Small intestine (tissue), 7 donors: Measurements from ENCODE around the gene DVL3. TPM values are rescaled to one million over a fixed set of nuclear protein-coding genes. Genes with fewer than 3 reads are reported as not detected.

Source experiments
- DNase-seq, 2 donors: peaks; one replicate each; pipeline versions ENCODE4 v3.0.0 to v3.0.0-alpha.2; 2013
- FAIRE-seq: peaks from 2 replicates; lab custom pipeline; 2012; peaks lifted over from hg19 to GRCh38; lab: Jason Lieb, UNC
- H3K27ac ChIP-seq, 3 donors: one replicate each; pipeline ENCODE4 v1.5.1; 2013; ENCODE audit warnings: low read length in 2 of 3, mild to moderate bottlenecking in 2 of 3, control low read depth in 1 of 3, inconsistent platforms in 1 of 3, low read depth in 1 of 3, moderate library complexity in 1 of 3
- H3K27me3 ChIP-seq, 3 donors: one replicate each; pipeline ENCODE4 v1.6.1; 2013; ENCODE audit warnings: low read length in 3 of 3, inconsistent platforms in 1 of 3; ENCODE audit not compliant: control insufficient read depth in 3 of 3, insufficient read depth in 3 of 3
- H3K36me3 ChIP-seq, 3 donors: one replicate each; pipeline ENCODE4 v1.6.1; 2013; ENCODE audit warnings: low read length in 3 of 3, inconsistent platforms in 1 of 3, low read depth in 1 of 3, mild to moderate bottlenecking in 1 of 3, moderate library complexity in 1 of 3; ENCODE audit not compliant: control insufficient read depth in 3 of 3, insufficient read depth in 2 of 3
- H3K4me1 ChIP-seq, 3 donors: one replicate each; pipeline ENCODE4 v1.6.1; 2013; ENCODE audit warnings: low read length in 2 of 3, inconsistent platforms in 1 of 3, low read depth in 1 of 3, mild to moderate bottlenecking in 1 of 3, moderate library complexity in 1 of 3; ENCODE audit not compliant: control insufficient read depth in 3 of 3, insufficient read depth in 2 of 3
- H3K4me3 ChIP-seq, 3 donors: one replicate each; pipeline ENCODE4 v1.5.1; 2013; ENCODE audit warnings: low read length in 3 of 3, control low read depth in 1 of 3, inconsistent platforms in 1 of 3, low read depth in 1 of 3, mild to moderate bottlenecking in 1 of 3, moderate library complexity in 1 of 3
- H3K9me3 ChIP-seq, 2 donors: one replicate each; pipeline ENCODE4 v1.6.1; 2013; ENCODE audit warnings: low read depth in 1 of 2, low read length in 1 of 2; ENCODE audit not compliant: control insufficient read depth in 2 of 2, insufficient read depth in 1 of 2
- WGBS, 3 donors: extraction: QIAGEN DNeasy Blood & Tissue Kit; methylation state at CpG; one replicate each; pipeline ENCODE4 v1.1.7; 2013; 5-methylcytosine and 5-hydroxymethylcytosine counted together
- polyA plus RNA-seq, 4 donors: library from polyadenylated mRNA; stranded (reverse) in 3 of 4; unstranded in 1 of 4; fragments of 200-250 nt in 3 of 4; fragments of 120-200 nt in 1 of 4; gene quantifications; one replicate each; pipeline versions ENCODE4 v1.2.1 to v1.2.3, GENCODE V29; 2013
- donor health status: healthy with polysubstance abuse.
- donor health status: control.
- donor health status: control.
- donor health status: Bipolar disorder and iron deficiency.
- donor health status: healthy.

DVL3 gene
- polyA plus RNA-seq, 4 donors, result 33.5 to 69.6 (median 35.3) TPM

- no peaks in the 10 kb centered on the region for H3K36me3 ChIP-seq
- no peak overlapping the region for H3K4me3 ChIP-seq
- H3K9me3 ChIP-seq, result no peaks in the 10 kb centered on the region
- H3K27ac ChIP-seq, result no peak overlapping the region
- WGBS, 3 donors, result 46 to 56% (median 48%) methylated on average over 4 of the region's 4 CpGs
- no peaks in the 10 kb centered on the region for H3K4me1 ChIP-seq
- peaks cover 0 to 3% (median 0%) of the 10 kb centered on the region in 3 donors for H3K27me3 ChIP-seq
- DNase-seq, result no peak
- FAIRE-seq, result no peak
These were observed 63.6 kb downstream of the DVL3 start for GRCh38 chr3:184218814-184219213.

- no peaks in the 10 kb centered on the region for H3K36me3 ChIP-seq
- no peak for DNase-seq
- H3K27me3 ChIP-seq, result peaks cover 0 to 13% (median 0%) of the 10 kb centered on the region in 3 donors
- 54 to 75% (median 62%) methylated on average over 3 of the region's 3 CpGs for WGBS, 3 donors
- no peaks in the 10 kb centered on the region for H3K9me3 ChIP-seq
- H3K4me1 ChIP-seq, result no peaks in the 10 kb centered on the region
- no peak for FAIRE-seq
- H3K27ac ChIP-seq, result no peak overlapping the region
- H3K4me3 ChIP-seq, result no peak overlapping the region
These were observed 67.3 kb downstream of the DVL3 start for GRCh38 chr3:184222521-184222920.

Other genes with a start within 250 kb of the DVL3 start
- gene ABCC5, start 137.5 kb upstream of the DVL3 start, polyA plus RNA-seq, result 10 to 100 TPM in 3 of 4 donors, 1 to 10 TPM in 1; 9.2 to 64.6 (median 13.0) TPM
- gene HTR3D, start 123.6 kb upstream of the DVL3 start, polyA plus RNA-seq, result not detected
- gene HTR3C, start 102.3 kb upstream of the DVL3 start, polyA plus RNA-seq, result under 1 TPM in 2 of 4 donors, not detected in 2; 0.10 to 0.81 TPM
- gene HTR3E, start 58.3 kb upstream of the DVL3 start, polyA plus RNA-seq, result 1 to 10 TPM in 2 of 4 donors, under 1 TPM in 2; 0.06 to 2.7 (median 1.2) TPM
- gene EIF2B5, start 20.0 kb upstream of the DVL3 start, polyA plus RNA-seq, result 10 to 100 TPM; 33.8 to 45.9 (median 38.8) TPM
- gene AP2M1, start 19.5 kb downstream of the DVL3 start, polyA plus RNA-seq, result 100 to 1,000 TPM; 240 to 283 (median 270) TPM
- 10 to 100 TPM; 43.7 to 93.5 (median 65.4) TPM for gene ABCF3, start 30.8 kb downstream of the DVL3 start, polyA plus RNA-seq
- 10 to 100 TPM in 1 of 4 donors, 1 to 10 TPM in 3; 1.4 to 15.3 (median 2.5) TPM for gene VWA5B2, start 74.2 kb downstream of the DVL3 start, polyA plus RNA-seq
- gene ALG3, start 93.6 kb downstream of the DVL3 start, polyA plus RNA-seq, result 10 to 100 TPM; 13.0 to 87.4 (median 32.3) TPM
- 1 to 10 TPM; 4.9 to 9.7 (median 8.1) TPM for gene EEF1AKMT4, start 94.3 kb downstream of the DVL3 start, polyA plus RNA-seq
- under 1 TPM in 2 of 4 donors, not detected in 2; 0.12 to 0.72 TPM for gene CAMK2N2, start 106.2 kb downstream of the DVL3 start, polyA plus RNA-seq
- 1 to 10 TPM in 1 of 4 donors, under 1 TPM in 1, not detected in 2; 0.04 to 2.1 TPM for gene ECE2, start 120.6 kb downstream of the DVL3 start, polyA plus RNA-seq
- gene PSMD2, start 143.9 kb downstream of the DVL3 start, polyA plus RNA-seq, result 100 to 1,000 TPM; 104 to 149 (median 122) TPM
- gene EIF4G1, start 159.2 kb downstream of the DVL3 start, polyA plus RNA-seq, result 100 to 1,000 TPM; 115 to 220 (median 155) TPM
- 10 to 100 TPM in 3 of 4 donors, 1 to 10 TPM in 1; 9.7 to 13.1 (median 10.8) TPM for gene FAM131A, start 182.2 kb downstream of the DVL3 start, polyA plus RNA-seq
- gene CLCN2, start 206.2 kb downstream of the DVL3 start, polyA plus RNA-seq, result 10 to 100 TPM; 10.0 to 30.9 (median 15.3) TPM
- gene POLR2H, start 206.3 kb downstream of the DVL3 start, polyA plus RNA-seq, result 100 to 1,000 TPM; 124 to 346 (median 204) TPM
- gene THPO, start 222.8 kb downstream of the DVL3 start, polyA plus RNA-seq, result 1 to 10 TPM in 1 of 4 donors, under 1 TPM in 1, not detected in 2; 0.19 to 2.5 TPM
- 1 to 10 TPM in 2 of 4 donors, under 1 TPM in 1, not detected in 1; 0.27 to 3.8 (median 3.4) TPM for gene CHRD, start 224.7 kb downstream of the DVL3 start, polyA plus RNA-seq